HG03575 (cell line): ENCODE data around the gene C14orf93.

Source experiments
- ATAC-seq: cut with Tn5 transposase; IDR thresholded peaks from one replicate; pipeline ENCODE4 v1.9.1; 2021; ENCODE audit not compliant: unreplicated experiment, insufficient number of reproducible peaks, low FRiP score; ENCODE audit errors: extremely low read depth

The C14orf93 gene, protein sequence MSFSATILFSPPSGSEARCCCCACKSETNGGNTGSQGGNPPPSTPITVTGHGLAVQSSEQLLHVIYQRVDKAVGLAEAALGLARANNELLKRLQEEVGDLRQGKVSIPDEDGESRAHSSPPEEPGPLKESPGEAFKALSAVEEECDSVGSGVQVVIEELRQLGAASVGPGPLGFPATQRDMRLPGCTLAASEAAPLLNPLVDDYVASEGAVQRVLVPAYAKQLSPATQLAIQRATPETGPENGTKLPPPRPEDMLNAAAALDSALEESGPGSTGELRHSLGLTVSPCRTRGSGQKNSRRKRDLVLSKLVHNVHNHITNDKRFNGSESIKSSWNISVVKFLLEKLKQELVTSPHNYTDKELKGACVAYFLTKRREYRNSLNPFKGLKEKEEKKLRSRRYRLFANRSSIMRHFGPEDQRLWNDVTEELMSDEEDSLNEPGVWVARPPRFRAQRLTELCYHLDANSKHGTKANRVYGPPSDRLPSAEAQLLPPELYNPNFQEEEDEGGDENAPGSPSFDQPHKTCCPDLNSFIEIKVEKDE

DNA sequence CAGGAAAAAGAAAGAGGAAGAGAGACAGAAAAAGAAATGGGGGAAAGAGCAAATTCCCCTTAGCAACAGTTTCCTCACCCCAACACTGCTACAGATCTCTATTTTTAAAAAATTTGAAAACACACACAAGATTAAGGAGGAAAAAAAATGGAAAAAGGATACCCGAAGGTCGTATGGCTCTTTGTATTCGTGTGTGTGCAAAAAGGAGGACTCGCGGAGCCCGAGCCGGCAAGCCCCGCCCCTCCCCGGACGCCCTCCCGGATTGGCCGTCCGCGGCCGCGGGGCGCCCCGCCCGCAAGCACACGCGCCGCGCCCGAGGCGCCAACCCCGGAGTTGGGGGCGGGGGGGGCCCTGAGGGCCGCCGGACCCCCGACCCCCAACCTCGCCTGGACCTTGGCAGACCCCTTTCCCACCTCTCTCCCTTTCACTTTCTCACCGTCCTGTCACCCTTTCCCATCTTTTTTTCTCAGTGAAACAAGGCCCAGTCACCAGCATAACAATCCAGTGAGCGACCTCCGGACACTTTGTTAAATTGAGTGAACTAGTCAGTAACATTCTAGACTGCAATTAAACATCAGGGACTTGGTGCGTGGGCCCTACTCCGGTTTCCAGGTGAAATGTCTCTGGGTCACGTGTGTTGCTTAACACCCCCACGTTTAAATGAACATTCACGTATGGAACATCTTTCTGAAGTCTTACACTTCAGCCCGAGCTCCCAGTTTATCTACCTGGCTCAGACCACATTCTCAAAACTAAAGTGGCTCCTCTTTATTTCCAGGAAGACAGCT is at the start of gene C14orf93:
TSS of gene C14orf93 (minus strand) at position 205 of the 788 bp plus-strand sequence. CDS start 11,120 bp downstream, outside the sequence.
- no peak for ATAC-seq

DNA sequence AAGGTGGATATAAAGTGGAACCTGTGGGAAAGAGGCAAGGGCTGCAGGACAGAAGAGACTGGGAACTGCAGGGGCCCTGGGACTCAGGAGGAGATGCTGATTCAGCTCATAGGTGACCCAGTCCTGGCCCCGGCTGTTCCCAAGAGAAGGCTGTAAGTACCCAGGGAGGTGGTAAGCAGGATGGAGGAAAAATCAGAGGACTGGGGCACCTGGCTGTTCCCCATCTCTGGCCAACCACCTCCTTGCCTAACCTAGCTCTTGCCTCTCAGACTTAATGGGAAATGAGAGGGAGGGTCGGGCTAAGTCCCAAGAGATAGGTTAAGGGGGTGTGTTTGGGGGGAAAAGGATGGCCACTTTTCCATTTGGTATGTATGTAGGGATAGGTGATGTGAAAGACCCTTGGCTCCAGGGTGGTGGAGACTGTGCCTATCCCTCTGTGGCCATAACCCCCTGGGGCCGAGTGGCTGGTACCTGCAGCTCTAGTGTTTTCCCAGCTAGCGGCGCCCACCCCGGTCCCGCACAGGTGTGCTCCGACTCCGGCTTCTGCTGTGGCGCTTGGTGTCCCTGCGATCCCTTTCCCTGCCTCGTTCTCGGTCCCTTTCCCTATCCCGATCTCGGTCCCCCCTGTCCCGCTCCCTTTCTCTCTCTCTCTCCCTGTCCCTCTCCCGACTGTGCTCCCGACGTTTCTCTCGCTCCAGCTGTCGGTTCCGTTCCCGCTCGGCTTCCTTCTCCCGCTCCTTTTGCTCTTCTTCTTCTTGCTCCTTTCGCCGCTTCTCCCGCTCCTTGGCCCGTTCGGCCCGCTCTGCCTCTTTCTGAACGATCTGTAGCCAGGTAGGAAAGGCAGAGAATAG is 48.9 kb upstream of the C14orf93 start:
- ATAC-seq: no peak

DNA sequence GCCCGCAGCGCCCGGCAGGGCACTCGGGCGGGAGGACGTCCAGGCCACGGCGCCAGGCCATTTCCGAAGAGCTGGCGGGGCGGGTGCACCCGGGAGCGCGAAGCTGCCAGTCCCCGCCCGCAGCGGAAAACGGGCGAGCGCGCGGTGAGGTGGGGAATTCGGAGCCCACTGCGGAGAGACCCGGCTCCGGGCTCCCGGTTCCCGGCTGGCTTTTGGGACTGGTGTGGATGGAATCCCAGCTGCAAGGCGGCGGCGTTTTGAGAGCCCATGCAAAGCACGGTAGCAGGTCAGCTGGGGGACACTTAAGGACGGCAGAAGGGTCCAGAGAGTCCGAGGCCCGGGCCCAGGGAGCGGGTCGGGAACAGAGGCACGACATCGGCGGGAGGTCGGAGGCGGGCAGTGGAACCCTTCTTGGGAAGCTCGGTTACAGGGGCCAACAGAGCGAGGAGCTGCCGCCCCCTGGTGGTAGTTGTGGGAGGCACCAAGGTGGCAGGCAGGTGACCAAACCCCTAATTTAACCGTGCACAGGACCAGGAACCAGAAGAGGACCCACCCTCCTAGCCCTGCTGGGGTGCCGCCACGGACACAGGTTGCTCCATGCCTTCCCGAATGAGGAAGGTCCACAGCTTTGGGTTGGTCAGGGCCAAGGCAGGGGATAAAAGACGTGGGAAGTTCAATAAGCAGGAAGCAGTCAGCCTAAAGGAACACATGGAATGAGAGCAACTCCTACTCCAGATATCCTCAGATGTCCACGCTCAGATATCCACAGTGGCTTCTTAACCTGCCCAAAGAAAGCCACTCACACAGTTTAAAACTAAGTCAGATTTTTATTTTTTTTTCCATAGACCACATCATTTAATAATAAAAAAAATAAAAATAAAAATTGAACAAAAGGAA is 48.1 kb upstream of the C14orf93 start:
- no peak for ATAC-seq

DNA sequence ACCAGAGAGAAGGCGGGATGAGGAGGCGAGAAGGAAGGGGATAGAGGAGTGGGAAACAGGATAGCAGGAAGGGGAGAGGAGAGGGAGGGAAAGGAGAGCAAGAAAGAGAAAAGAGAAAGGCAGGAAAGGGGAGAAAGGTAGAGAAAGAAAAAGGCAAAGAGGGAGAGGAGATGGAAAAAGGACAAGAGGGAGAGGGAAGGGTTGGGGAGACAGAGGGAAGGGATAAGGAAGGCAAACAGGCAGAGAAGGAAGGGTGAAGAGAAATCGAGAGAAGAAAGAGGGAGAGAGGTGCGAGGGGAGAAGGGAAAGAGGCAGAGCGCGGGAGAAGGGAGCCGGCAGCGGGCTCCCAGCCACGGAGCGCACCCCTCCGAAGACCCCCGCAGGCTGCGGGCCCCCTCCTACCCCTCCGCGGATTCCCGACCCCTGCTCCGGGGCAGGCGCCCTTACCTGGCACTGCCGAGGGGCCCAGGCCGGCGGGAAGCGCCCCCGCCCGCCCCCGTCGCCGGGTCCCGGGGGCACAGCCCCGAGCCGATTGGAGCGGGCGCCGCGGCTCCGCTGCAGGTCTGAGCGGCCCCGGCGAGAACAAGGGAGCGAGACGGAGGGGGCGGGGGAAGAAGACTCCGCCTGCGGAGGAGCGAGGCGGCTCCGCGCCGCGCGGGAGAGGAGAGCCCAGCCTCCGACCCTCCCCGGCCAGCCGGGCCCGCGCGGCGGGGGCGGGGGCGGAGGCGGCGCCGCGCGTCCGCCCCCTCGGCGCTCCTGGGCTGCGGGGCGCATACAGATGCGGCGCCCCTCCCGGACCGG is 47.2 kb upstream of the C14orf93 start, which contains the start of gene CDH24:
TSS of gene CDH24 (minus strand) at position 565 of the 801 bp plus-strand sequence. CDS start 1,787 bp downstream, outside the sequence.
- no peak for ATAC-seq

DNA sequence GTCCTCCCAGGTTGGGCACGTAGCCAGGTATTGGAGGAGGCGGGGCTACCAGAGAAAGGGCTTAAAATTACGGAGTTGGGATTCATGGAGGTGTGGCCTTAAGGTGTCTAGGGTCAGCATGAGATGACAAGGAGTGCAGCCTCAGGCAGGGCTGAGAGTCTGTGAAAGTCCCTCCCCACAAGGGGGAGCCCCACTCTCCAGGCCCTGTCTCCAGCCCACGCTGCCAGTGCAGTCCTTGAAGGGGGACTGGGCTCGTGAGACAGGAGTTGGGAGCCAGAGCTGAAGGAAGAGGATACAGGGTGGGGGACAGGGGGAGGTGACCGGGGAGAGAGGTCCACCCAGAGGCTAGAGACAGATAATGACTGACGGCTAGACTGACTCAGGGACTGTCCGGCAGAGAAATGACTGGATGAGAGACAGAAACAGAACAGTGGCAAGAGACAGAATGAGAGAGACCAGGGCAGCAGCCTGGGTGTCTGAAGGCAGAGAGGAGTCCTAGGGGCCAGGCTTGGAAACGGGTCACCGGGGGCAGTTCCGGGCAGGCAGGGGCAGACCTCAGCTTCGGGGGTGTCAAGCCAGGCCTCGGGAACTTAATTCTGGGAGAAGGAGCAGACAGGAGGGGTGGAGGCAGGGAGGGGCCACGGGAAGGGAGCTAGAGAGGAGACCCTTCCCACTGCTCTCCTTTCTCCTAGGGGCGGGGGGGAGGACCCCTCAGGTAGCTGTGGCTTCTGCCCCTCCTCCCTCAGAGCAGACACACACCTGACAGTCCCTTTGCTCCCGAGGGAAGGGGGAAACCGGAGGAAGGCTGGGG is 46.4 kb upstream of the C14orf93 start:
- ATAC-seq: no peak

DNA sequence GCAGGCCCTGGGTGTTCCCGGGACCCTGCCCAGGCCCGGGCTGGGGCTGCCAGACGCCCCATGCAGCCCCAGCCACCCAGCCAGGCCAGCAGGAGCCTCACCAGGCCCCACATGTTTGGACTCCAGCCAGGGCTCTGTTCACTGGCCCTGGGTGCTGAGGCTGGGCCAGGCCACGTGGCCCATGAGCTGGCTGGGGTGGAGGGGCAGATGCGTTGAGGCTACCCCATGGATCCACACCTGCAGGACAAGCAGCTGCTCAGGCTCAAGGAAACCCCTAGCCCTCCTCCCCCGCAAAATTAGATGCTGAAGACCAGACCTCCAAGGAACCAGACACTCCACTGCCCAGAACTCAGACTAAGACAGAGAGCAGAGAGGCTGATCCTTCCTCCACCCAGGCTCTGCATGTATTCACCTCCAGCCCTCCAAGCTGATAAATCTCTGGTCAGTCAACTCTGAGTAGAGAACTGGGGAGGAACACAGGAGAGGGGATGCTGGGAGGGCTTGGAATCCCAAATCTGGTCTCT is 45.7 kb upstream of the C14orf93 start:
- ATAC-seq: no peak

DNA sequence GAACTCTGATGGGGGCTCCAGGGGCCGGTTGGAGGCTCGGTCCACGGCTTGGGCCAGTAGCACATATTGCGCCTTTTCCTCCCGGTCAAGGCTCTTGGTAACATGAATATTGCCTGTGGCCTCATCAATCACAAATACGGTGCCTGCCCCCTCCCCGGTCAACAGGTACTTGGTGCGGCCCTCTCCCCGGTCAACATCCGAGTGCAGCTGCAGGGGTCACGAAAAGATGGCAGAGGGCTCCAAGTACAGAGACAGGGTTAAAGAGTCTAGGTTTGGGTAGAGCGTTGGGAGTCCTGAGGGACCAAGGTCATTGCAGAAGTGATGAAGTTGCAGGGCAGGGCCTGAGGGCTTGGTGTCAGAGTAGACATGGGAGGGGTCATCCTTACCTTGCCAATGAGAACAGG is 45.2 kb upstream of the C14orf93 start:
- ATAC-seq: no peak

DNA sequence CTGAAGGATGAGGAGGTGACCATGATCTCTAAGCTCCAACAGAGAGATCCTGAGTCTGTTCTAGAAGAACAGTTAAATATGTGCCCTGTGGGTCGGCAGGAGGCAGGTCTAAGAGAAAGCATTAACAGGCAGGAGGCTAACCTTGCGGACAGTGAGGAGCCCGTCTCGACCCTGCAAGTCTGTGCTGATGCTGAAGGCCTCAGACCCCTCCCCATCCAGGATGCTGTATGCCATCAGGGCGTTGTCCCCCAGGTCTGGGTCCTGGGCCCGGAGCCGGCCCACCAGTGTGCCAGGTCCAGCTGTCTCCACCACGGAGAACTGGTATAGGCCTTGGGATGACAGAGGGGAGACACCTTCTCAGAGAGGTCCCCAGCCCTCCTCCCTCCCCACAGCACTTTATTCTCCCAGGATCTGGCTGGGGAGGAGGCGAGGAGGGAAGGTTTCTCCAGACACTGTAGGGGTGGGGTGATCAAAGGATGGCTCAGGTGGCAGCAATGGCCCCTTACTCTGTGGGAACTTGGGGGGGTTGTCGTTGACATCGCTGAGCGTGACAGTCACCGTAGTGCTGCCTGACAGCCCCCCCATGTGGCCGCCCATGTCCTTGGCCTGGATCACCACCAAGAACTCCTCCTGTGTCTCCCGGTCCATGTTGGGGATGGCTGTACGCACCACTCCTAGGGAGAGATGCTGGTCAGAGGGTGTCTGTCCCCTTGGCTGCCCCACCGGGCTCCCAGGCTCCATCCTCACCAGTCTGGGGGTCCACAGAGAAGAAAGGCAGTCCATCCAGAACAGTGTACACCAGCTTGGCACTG is 44.3 kb upstream of the C14orf93 start:
- ATAC-seq: no peak

DNA sequence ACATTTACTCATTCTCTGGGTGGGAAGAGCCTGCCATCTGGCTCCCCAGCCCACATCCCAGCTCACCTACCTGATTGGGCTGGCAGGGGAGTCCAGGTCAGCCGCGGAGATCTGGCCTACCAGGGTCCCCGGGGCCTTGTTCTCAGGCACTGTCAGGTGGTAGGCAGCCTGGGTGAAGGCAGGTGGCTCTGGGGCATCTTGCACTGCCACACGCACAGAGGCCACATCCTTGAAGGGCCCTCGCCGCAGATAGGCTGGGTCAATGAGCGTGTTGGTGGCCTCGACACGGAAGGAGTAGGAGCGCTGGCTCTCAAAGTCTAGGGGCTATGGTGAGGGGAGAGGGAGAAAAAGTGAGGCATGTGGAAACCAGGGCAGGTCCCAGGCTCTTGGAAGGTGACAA is 43.5 kb upstream of the C14orf93 start:
- no peak for ATAC-seq

DNA sequence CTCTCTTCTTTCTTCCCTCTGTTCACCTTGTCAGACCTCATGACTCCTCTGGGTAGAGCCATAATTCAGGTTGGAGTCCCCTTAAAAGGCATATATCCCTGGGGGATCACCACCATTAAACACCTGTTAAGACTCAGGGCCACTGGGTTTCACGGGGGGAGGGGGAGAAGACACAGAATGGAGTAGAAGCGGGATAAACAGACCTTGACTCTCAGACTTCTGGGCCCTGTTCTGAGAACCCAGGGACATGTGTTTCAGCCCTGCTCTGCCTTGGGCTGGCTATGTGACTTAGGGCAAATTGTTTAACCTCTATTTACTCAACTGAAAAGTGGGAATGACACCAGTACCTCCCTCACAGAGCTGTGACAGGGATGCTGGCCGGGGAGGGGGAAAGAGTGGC is 42.7 kb upstream of the C14orf93 start:
- ATAC-seq: no peak

DNA sequence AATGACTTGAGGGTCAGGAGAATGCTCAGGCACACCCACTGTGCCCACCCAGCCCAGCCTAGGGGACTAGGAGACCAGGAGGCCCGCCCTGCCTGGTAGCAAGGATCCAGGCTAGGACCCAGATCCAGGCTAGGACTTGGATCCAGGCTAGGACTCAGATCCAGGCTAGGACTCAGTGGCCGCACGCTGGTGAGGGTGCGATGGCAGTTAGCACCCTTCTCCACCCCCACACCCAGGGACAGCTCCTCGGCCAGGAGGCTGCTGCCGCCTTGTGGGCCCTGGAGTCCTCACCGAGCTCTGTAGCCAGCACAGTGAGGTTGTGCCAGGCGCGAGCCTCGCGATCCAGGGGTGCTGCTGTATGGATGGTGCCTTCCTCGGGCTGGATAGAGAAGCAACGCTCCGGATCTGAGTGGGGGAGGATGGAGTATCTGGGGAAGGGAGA is 42.3 kb upstream of the C14orf93 start:
- no peak for ATAC-seq

DNA sequence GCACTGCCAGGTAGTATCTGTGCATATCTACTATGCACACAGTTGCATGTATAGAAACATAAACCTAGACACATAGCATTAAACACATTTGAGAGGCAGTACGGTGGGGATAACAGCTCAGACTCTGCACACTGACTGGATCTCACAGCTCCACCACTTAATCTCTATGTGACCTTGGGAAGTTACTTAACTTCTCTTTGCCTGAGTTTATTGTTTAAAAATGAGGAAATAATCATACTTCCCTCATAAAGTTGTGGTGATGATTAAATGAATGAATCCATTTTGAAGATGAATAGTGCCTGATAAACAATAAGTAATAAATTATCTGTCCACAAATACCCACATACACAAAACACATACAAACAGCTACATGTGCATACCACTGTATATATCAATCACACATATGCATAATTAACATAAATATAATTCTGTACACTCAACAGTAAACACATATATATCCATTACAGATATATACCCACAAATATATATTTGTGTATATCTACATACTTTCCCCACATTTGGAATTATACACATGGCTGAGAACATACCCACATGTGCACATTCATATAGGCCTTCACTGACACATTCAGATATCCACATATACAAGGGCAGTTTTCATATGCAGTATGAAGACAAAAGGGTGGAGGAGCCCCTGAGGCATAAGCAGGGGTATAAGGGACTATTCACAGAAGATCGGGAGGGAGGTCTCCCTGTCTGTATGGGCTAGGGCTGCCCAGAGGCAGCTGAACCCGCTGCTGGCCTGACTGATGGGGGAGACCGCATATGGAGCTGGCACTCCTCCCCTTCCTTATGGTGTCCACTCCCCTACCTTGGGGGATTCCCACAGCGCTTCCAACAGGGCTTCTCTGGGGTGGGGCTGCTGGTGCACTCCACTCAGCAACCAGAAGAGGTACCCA is 41.5 kb upstream of the C14orf93 start:
- no peak for ATAC-seq

DNA sequence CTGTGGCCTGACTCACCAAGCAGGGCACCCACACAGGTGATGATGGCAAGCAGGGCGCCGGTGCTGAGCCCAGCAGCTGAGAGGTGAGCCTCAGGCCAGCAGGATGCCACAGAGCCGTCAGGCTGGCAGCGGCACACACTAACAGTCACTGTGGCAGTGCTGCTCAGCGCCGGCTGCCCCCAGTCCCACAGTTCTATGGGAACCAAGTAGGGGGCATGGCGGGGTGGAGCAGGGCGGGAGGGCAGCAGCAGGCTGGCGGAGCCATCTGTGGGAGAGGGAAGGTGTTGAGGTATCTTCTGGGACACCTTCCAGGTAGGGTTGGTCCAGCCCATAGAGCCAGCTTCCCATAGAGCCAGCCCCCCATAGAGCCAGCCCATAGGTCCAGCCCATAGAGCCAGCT is 39.1 kb upstream of the C14orf93 start:
- no peak for ATAC-seq
